Adipocyte (in vitro differentiated cells): Measurements from ENCODE around the gene FAM20A.
A peak's percentile ranks its signal among the peaks of the same experiment; 100 is the strongest.

ENCODE experiments used
- DNase-seq: peaks from one replicate; pipeline ENCODE4 v3.0.0-alpha.2; 2015; ENCODE audit warnings: low read depth
- H3K27me3 ChIP-seq: replicated peaks from 2 replicates; pipeline ENCODE4 v1.7.0; 2013; ENCODE audit warnings: mild to moderate bottlenecking, low read length, moderate library complexity; ENCODE audit not compliant: control insufficient read depth, insufficient read depth
- H3K36me3 ChIP-seq: 2 replicates; pipeline ENCODE4 v1.7.0; 2013; ENCODE audit warnings: low read length, mild to moderate bottlenecking, moderate library complexity; ENCODE audit not compliant: control insufficient read depth, insufficient read depth, severe bottlenecking
- H3K4me1 ChIP-seq: 2 replicates; pipeline ENCODE4 v1.7.0; 2013; ENCODE audit warnings: mild to moderate bottlenecking, low read length, moderate library complexity; ENCODE audit not compliant: control insufficient read depth, insufficient read depth
- H3K4me3 ChIP-seq: 2 replicates; pipeline ENCODE4 v1.7.0; 2013; ENCODE audit warnings: mild to moderate bottlenecking, low read length, moderate library complexity
- H3K9ac ChIP-seq: 2 replicates; pipeline ENCODE4 v1.7.0; 2013; ENCODE audit warnings: mild to moderate bottlenecking, low read length, moderate library complexity
- H3K9me3 ChIP-seq: 2 replicates; pipeline ENCODE4 v1.7.0; 2013; ENCODE audit warnings: mild to moderate bottlenecking, low read length, moderate library complexity; ENCODE audit not compliant: control insufficient read depth

FAM20A gene

GRCh38 chr17:68596411-68596945, 4.7 kb downstream of the FAM20A start:
- DNase-seq: no peak
- Histone ChIP-seq H3K36me3 (no peaks in the 10 kb centered on the region), H3K9ac (no peak overlapping the region), H3K27me3 (no peaks in the 10 kb centered on the region), H3K4me1 (peaks cover 74% of the 10 kb centered on the region), H3K4me3 (no peak overlapping the region), H3K9me3 (no peaks in the 10 kb centered on the region)

GRCh38 chr17:68595986-68596385, 5.2 kb downstream of the FAM20A start:
- Histone ChIP-seq H3K9ac (peak overlapping the region; percentile 30), H3K4me3 (no peak overlapping the region), H3K9me3 (no peaks in the 10 kb centered on the region), H3K27me3 (no peaks in the 10 kb centered on the region), H3K36me3 (no peaks in the 10 kb centered on the region), H3K4me1 (peaks cover 77% of the 10 kb centered on the region)
- no peak for DNase-seq

GRCh38 chr17:68595496-68595895, 5.7 kb downstream of the FAM20A start:
- Histone ChIP-seq H3K9ac (peak overlapping the region; percentile 30), H3K27me3 (no peaks in the 10 kb centered on the region), H3K4me1 (peaks cover 77% of the 10 kb centered on the region), H3K9me3 (no peaks in the 10 kb centered on the region), H3K36me3 (no peaks in the 10 kb centered on the region), H3K4me3 (peak overlapping the region; percentile 26)
- no peak for DNase-seq

- H3K4me3 ChIP-seq: peak overlapping the region; percentile 26
- peak overlapping the region; percentile 30 for H3K9ac ChIP-seq
- DNase-seq: no peak
- no peaks in the 10 kb centered on the region for H3K27me3 ChIP-seq
- H3K9me3 ChIP-seq: no peaks in the 10 kb centered on the region
- H3K4me1 ChIP-seq: peaks cover 74% of the 10 kb centered on the region
- no peaks in the 10 kb centered on the region for H3K36me3 ChIP-seq
Measured at GRCh38 chr17:68594552-68594951, 6.6 kb downstream of the FAM20A start.

GRCh38 chr17:68592682-68593641, 8.2 kb downstream of the FAM20A start:
- peaks cover 12% of the 10 kb centered on the region for H3K36me3 ChIP-seq
- peaks cover 5% of the 10 kb centered on the region for H3K9me3 ChIP-seq
- peaks cover 61% of the 10 kb centered on the region for H3K4me1 ChIP-seq
- peak overlapping the region; percentile 75 for H3K9ac ChIP-seq
- H3K27me3 ChIP-seq: no peaks in the 10 kb centered on the region
- peak overlapping the region; percentile 45 for H3K4me3 ChIP-seq
- peak; percentile 58 for DNase-seq

GRCh38 chr17:68592009-68592408, 9.2 kb downstream of the FAM20A start:
- Histone ChIP-seq H3K9ac (peak overlapping the region; percentile 75), H3K27me3 (no peaks in the 10 kb centered on the region), H3K4me3 (peak overlapping the region; percentile 60), H3K9me3 (peaks cover 5% of the 10 kb centered on the region), H3K36me3 (peaks cover 12% of the 10 kb centered on the region), H3K4me1 (peaks cover 63% of the 10 kb centered on the region)
- DNase-seq: peak; percentile 66

- no peak for DNase-seq
- Histone ChIP-seq H3K36me3 (peaks cover 12% of the 10 kb centered on the region), H3K9me3 (peaks cover 5% of the 10 kb centered on the region), H3K9ac (peak overlapping the region; percentile 57), H3K4me3 (peak overlapping the region; percentile 60), H3K27me3 (no peaks in the 10 kb centered on the region), H3K4me1 (peaks cover 60% of the 10 kb centered on the region)
Measured at GRCh38 chr17:68591583-68591982, 9.6 kb downstream of the FAM20A start.

GRCh38 chr17:68589086-68589485, 12.1 kb downstream of the FAM20A start:
- Histone ChIP-seq H3K4me3 (no peak overlapping the region), H3K9me3 (peaks cover 5% of the 10 kb centered on the region), H3K4me1 (peaks cover 55% of the 10 kb centered on the region), H3K27me3 (no peaks in the 10 kb centered on the region), H3K36me3 (peaks cover 12% of the 10 kb centered on the region), H3K9ac (no peak overlapping the region)
- DNase-seq: no peak

- Histone ChIP-seq H3K9me3 (peaks cover 5% of the 10 kb centered on the region), H3K4me3 (no peak overlapping the region), H3K9ac (no peak overlapping the region), H3K27me3 (no peaks in the 10 kb centered on the region), H3K4me1 (peaks cover 48% of the 10 kb centered on the region), H3K36me3 (peaks cover 12% of the 10 kb centered on the region)
- DNase-seq: no peak
Measured at GRCh38 chr17:68588362-68588761, 12.8 kb downstream of the FAM20A start.

- Histone ChIP-seq H3K4me3 (no peak overlapping the region), H3K9me3 (peaks cover 5% of the 10 kb centered on the region), H3K4me1 (peaks cover 43% of the 10 kb centered on the region), H3K27me3 (no peaks in the 10 kb centered on the region), H3K9ac (no peak overlapping the region), H3K36me3 (peaks cover 12% of the 10 kb centered on the region)
- DNase-seq: no peak
Measured at GRCh38 chr17:68587847-68588246, 13.3 kb downstream of the FAM20A start.

- Histone ChIP-seq H3K4me1 (peaks cover 40% of the 10 kb centered on the region), H3K9me3 (peaks cover 5% of the 10 kb centered on the region), H3K9ac (no peak overlapping the region), H3K36me3 (peaks cover 12% of the 10 kb centered on the region), H3K27me3 (no peaks in the 10 kb centered on the region), H3K4me3 (no peak overlapping the region)
- no peak for DNase-seq
Measured at GRCh38 chr17:68587026-68587425, 14.1 kb downstream of the FAM20A start.
